ENCODE results near the gene TMC8. TPM values are rescaled to one million over a fixed set of nuclear protein-coding genes. Genes with fewer than 3 reads are reported as not detected.

TMC8 gene
- polyA plus RNA-seq, 1 donor from 2014 or later = 0.41 TPM

DNA sequence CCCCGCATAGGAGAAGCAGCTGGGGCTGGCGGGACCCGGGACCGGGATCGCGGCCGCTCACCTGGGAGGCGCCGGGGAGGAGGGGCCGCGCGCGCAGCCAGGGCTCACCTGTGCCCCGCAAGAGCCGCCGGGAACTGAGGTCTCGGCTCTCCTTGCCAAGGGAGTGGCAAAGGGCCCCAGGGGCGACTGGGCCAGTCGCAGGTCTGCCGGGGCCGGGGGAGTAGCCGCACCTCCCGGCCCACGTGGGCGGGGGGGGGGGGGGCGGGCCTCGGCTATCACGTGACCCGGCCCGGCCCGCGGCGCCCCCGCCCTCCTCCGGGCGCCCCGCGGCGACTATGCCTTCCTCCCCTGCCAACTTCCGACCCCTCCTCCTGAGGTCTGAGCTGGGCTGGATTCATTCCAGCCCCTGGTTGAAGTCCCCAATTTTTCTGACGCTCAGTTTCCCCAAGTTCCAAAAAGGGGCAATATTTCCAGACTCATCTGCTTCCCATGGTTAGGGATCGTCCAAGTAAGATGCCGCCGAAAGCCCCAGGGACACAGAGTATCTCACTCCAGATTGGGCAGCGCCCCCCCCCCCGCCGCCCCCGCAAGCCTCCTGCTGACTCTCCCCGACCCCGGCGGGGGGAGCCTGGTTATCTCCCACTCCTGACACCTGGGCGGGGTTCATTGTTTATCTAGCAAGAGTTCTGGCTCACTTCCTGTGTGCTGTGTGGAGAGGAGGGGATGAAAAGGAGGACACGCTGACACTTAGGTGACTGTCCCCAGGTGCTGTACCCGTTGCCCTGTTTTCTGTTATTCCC is 1.8 kb upstream of the TMC8 start, which contains the start of gene TMC6:
TSS of gene TMC6 (minus strand) at position 205 of the 800 bp plus-strand sequence. CDS start 1,923 bp downstream, outside the sequence.
- Histone ChIP-seq H2AFZ (ENCODE audit: low read depth, low read length) (no peak within 1 kb of the TSS), H3K27me3 (ENCODE audit: insufficient read depth, low read depth, low read length) (peaks cover 54% of the 10 kb centered on the region), H3K4me3 (ENCODE audit: low read length) (peak within 1 kb of the TSS; percentile 64), H3K4me2 (ENCODE audit: low read length) (no peak within 1 kb of the TSS), H4K20me1 (ENCODE audit: insufficient read depth) (no peaks in the 10 kb centered on the region), H3K79me2 (replicated peaks; ENCODE audit: insufficient read depth, low read length) (no peaks in the 10 kb centered on the region), H3K9ac (ENCODE audit: low read length) (no peak within 1 kb of the TSS), H3K9me2 (ENCODE audit: insufficient read depth, low read length) (no peaks in the 10 kb centered on the region), H3K36me3 (ENCODE audit: insufficient read depth, low read length) (no peaks in the 10 kb centered on the region), H3K9me3 (ENCODE audit: low read length) (no peaks in the 10 kb centered on the region), H3F3A (ENCODE audit: insufficient read depth, low read length, poor library complexity, severe bottlenecking) (no peaks in the 10 kb centered on the region), H3K27ac (ENCODE audit: low read length) (no peak within 1 kb of the TSS)
- no peak for TF ChIP-seq RAD21 (conservative IDR thresholded peaks at IDR 0.05)
- TF ChIP-seq MXI1 (conservative IDR thresholded peaks at IDR 0.05; ENCODE audit: poor library complexity, severe bottlenecking) = no peak
- TF ChIP-seq, protein P1, sequence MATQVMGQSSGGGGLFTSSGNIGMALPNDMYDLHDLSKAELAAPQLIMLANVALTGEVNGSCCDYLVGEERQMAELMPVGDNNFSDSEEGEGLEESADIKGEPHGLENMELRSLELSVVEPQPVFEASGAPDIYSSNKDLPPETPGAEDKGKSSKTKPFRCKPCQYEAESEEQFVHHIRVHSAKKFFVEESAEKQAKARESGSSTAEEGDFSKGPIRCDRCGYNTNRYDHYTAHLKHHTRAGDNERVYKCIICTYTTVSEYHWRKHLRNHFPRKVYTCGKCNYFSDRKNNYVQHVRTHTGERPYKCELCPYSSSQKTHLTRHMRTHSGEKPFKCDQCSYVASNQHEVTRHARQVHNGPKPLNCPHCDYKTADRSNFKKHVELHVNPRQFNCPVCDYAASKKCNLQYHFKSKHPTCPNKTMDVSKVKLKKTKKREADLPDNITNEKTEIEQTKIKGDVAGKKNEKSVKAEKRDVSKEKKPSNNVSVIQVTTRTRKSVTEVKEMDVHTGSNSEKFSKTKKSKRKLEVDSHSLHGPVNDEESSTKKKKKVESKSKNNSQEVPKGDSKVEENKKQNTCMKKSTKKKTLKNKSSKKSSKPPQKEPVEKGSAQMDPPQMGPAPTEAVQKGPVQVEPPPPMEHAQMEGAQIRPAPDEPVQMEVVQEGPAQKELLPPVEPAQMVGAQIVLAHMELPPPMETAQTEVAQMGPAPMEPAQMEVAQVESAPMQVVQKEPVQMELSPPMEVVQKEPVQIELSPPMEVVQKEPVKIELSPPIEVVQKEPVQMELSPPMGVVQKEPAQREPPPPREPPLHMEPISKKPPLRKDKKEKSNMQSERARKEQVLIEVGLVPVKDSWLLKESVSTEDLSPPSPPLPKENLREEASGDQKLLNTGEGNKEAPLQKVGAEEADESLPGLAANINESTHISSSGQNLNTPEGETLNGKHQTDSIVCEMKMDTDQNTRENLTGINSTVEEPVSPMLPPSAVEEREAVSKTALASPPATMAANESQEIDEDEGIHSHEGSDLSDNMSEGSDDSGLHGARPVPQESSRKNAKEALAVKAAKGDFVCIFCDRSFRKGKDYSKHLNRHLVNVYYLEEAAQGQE (IDR thresholded peaks at IDR 0.05; ENCODE audit: borderline replicate concordance) = no peak
- no peak for TF ChIP-seq EP300 (conservative IDR thresholded peaks at IDR 0.05; ENCODE audit: poor library complexity, severe bottlenecking)

DNA sequence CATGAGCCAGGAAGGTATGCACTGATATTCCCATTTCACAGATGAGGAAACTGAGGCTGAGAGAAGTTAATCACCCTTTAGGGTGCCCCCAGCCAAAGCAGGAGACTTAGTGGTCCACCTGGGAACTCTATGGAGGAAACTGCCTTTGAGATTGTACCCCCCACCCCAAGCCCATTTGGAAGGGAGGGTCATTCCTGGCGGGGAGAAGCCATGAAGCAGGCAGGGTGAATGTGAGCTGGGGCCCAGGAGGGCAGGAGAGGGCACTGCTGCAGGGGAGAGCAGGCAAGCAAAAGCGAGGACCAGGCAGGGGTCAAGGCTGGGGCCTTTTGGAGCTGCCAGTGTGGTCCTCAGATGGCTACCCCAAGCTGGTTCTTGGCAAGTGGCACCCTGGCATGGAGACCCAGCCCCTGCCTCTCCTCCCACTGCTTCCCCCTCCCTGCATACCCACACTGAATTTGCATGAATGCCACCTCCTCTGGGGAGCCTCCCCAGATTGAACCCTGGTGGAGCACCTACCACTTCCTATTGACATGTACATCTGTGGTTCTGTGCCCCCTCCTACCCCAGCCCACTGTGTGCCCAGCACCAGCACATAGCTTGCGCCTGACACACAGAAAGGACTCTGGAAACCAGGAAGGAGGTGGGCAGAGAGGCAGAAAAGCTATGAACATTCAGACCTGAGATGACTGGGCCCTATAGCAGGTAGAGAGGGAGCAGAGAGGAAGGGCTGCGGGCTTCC is 1.1 kb upstream of the TMC8 start:
- H3K4me3 ChIP-seq (ENCODE audit: low read length) = no peak overlapping the region
- TF ChIP-seq SMC3 (conservative IDR thresholded peaks at IDR 0.05; ENCODE audit: poor library complexity) = no peak
- TF ChIP-seq, protein P2, sequence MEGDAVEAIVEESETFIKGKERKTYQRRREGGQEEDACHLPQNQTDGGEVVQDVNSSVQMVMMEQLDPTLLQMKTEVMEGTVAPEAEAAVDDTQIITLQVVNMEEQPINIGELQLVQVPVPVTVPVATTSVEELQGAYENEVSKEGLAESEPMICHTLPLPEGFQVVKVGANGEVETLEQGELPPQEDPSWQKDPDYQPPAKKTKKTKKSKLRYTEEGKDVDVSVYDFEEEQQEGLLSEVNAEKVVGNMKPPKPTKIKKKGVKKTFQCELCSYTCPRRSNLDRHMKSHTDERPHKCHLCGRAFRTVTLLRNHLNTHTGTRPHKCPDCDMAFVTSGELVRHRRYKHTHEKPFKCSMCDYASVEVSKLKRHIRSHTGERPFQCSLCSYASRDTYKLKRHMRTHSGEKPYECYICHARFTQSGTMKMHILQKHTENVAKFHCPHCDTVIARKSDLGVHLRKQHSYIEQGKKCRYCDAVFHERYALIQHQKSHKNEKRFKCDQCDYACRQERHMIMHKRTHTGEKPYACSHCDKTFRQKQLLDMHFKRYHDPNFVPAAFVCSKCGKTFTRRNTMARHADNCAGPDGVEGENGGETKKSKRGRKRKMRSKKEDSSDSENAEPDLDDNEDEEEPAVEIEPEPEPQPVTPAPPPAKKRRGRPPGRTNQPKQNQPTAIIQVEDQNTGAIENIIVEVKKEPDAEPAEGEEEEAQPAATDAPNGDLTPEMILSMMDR (IDR thresholded peaks at IDR 0.05; ENCODE audit: poor library complexity, severe bottlenecking) = no peak
- no peak for TF ChIP-seq TAF1 (IDR thresholded peaks at IDR 0.05; ENCODE audit: low read depth)
- TF ChIP-seq EP300 (conservative IDR thresholded peaks at IDR 0.05; ENCODE audit: poor library complexity, severe bottlenecking) = no peak
- TF ChIP-seq, protein P1 (IDR thresholded peaks at IDR 0.05; ENCODE audit: borderline replicate concordance) = no peak
- no peak for TF ChIP-seq MXI1 (conservative IDR thresholded peaks at IDR 0.05; ENCODE audit: poor library complexity, severe bottlenecking)
- TF ChIP-seq EZH2 (IDR thresholded peaks at IDR 0.05; ENCODE audit: borderline replicate concordance, insufficient read depth, low read length, poor library complexity, severe bottlenecking) = no peak
- no peak for TF ChIP-seq RAD21 (conservative IDR thresholded peaks at IDR 0.05)
- H3K27ac ChIP-seq (ENCODE audit: low read length) = no peak overlapping the region

More for the DNA sequence above, 1.1 kb upstream of the TMC8 start:
- H3K9ac ChIP-seq (ENCODE audit: low read length) = no peak overlapping the region
- H4K20me1 ChIP-seq (ENCODE audit: insufficient read depth) = no peaks in the 10 kb centered on the region
- no peaks in the 10 kb centered on the region for H3K9me3 ChIP-seq (ENCODE audit: low read length)
- no peaks in the 10 kb centered on the region for H3K36me3 ChIP-seq (ENCODE audit: insufficient read depth, low read length)
- H3F3A ChIP-seq (ENCODE audit: insufficient read depth, low read length, poor library complexity, severe bottlenecking) = no peaks in the 10 kb centered on the region
- no peaks in the 10 kb centered on the region for H3K9me2 ChIP-seq (ENCODE audit: insufficient read depth, low read length)
- peaks cover 54% of the 10 kb centered on the region for H3K27me3 ChIP-seq (ENCODE audit: insufficient read depth, low read depth, low read length)
- no peak overlapping the region for H2AFZ ChIP-seq (ENCODE audit: low read depth, low read length)
- H3K4me2 ChIP-seq (ENCODE audit: low read length) = no peak overlapping the region
- no peaks in the 10 kb centered on the region for H3K79me2 ChIP-seq (replicated peaks; ENCODE audit: insufficient read depth, low read length)

All from neural cell (in vitro differentiated cells).